ENCODE measurements around the gene MRPL43. TPM values are rescaled to one million over a fixed set of nuclear protein-coding genes. Genes with fewer than 3 reads are reported as not detected.

MRPL43 gene
- total RNA-seq, 2 experiments from 2014 or later: 53.8 to 56.2 TPM

DNA sequence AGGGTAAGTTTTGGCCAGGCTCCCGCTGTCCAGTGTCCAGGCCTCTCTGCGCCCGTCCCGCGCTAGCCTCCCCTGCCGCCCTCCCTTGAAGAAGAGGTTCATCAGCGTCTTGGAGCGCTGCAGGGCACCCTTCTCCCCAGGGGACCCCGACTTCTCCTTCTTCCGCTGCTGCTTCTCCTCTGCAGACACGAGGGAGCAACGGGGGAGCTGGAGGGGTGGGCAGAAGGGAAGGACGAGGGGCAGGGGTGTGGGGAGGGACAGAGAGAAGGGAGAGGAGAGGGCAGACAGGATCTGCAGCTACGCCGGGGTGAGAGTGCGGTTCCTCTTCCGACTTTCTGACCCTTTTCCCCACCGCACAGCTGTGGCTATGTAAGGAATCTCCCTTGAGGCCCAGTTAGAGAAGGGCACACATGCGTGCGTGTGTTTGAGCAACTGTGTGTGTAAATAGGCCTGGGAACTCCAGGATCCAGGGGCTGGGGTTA lies 30.9 kb upstream of the MRPL43 start:
- CTCF ChIA-PET (ENCODE audit: unreplicated experiment): interaction anchor here (0.9 to 1.0 kb wide), 2 partner anchors 11 to 20 kb away, joined by 3 read pairs; no protein-coding TSS in a partner anchor
- H2AFZ ChIP-seq (ENCODE audit: low read length): peak overlapping the region; percentile 51; the same call in 1 of the 2 replicates
- BruUV-seq (replicated peaks): no TSS peak
- H3K9me3 ChIP-seq (ENCODE audit: low read length): no peaks in the 10 kb centered on the region
- peak; percentile 31 for DNase-seq (ENCODE audit: low spot score)
- peaks cover 11% of the 10 kb centered on the region for H3K4me1 ChIP-seq (ENCODE audit: insufficient read depth, low read length, poor library complexity, severe bottlenecking)
- no peaks in the 10 kb centered on the region for H3K9me2 ChIP-seq (ENCODE audit: insufficient read depth, low read length)
- H3K4me2 ChIP-seq (ENCODE audit: low read length): peak overlapping the region; percentile 51
- H3K79me2 ChIP-seq (ENCODE audit: insufficient read depth, low read depth, low read length): no peaks in the 10 kb centered on the region
- intact Hi-C loops (cut with micrococcal nuclease; ENCODE audit: unreplicated experiment): no loop called here
- H3K4me3 ChIP-seq (ENCODE audit: low read depth, low read length, poor library complexity, severe bottlenecking): no peak overlapping the region
- H3K27ac ChIP-seq (ENCODE audit: low read depth, low read length, poor library complexity, severe bottlenecking): no peak overlapping the region
- H3K36me3 ChIP-seq (ENCODE audit: insufficient read depth, low read length): no peaks in the 10 kb centered on the region
- no peaks in the 10 kb centered on the region for H4K20me1 ChIP-seq (ENCODE audit: insufficient read depth, low read length)
- POLR2A ChIA-PET: interaction anchor here (0.7 kb wide), 1 partner anchor 17 kb away, joined by 3 read pairs; no protein-coding TSS in a partner anchor
- no peak for TF ChIP-seq EZH2phosphoT487 (IDR thresholded peaks at IDR 0.05; ENCODE audit: borderline replicate concordance, low read depth, low read length)

DNA sequence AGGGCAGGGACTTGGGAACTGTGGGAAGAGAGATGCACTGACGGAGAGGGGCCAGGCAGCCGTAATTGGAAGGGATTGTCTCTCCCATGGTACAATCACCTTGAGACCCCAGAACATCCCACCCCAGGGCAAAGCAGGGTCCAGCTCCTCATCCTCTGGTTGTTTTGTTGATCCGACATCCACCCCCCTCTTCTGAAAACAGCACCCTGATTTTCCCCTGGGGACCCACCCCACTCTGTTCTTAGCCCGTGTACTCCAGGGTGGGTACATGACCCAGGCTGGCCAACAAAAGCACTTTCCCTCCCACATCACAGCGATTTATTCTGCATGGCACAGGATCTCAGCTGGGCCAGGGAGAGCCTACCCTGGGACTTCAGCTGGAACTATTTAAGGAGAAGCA lies 29.5 kb upstream of the MRPL43 start:
- TF ChIP-seq, protein P1, sequence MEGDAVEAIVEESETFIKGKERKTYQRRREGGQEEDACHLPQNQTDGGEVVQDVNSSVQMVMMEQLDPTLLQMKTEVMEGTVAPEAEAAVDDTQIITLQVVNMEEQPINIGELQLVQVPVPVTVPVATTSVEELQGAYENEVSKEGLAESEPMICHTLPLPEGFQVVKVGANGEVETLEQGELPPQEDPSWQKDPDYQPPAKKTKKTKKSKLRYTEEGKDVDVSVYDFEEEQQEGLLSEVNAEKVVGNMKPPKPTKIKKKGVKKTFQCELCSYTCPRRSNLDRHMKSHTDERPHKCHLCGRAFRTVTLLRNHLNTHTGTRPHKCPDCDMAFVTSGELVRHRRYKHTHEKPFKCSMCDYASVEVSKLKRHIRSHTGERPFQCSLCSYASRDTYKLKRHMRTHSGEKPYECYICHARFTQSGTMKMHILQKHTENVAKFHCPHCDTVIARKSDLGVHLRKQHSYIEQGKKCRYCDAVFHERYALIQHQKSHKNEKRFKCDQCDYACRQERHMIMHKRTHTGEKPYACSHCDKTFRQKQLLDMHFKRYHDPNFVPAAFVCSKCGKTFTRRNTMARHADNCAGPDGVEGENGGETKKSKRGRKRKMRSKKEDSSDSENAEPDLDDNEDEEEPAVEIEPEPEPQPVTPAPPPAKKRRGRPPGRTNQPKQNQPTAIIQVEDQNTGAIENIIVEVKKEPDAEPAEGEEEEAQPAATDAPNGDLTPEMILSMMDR (conservative IDR thresholded peaks at IDR 0.05; ENCODE audit: low read length): no peak
- no peak for TF ChIP-seq EZH2phosphoT487 (IDR thresholded peaks at IDR 0.05; ENCODE audit: borderline replicate concordance, low read depth, low read length)
- Histone ChIP-seq H4K20me1 (ENCODE audit: insufficient read depth, low read length) (no peaks in the 10 kb centered on the region), H3K9me3 (ENCODE audit: low read length) (no peaks in the 10 kb centered on the region), H3K27ac (ENCODE audit: low read depth, low read length, poor library complexity, severe bottlenecking) (no peak overlapping the region), H3K9me2 (ENCODE audit: insufficient read depth, low read length) (no peaks in the 10 kb centered on the region), H3K4me3 (ENCODE audit: low read depth, low read length, poor library complexity, severe bottlenecking) (no peak overlapping the region), H2AFZ (ENCODE audit: low read length) (no peak overlapping the region), H3K36me3 (ENCODE audit: insufficient read depth, low read length) (no peaks in the 10 kb centered on the region), H3K79me2 (ENCODE audit: insufficient read depth, low read depth, low read length) (no peaks in the 10 kb centered on the region), H3K4me1 (ENCODE audit: insufficient read depth, low read length, poor library complexity, severe bottlenecking) (peaks cover 11% of the 10 kb centered on the region), H3K4me2 (ENCODE audit: low read length) (no peak overlapping the region)
- BruUV-seq (replicated peaks): no TSS peak
- POLR2A ChIA-PET: no interaction called here
- CTCF ChIA-PET (ENCODE audit: unreplicated experiment): no interaction called here
- DNase-seq (ENCODE audit: low spot score): no peak
- intact Hi-C loops (cut with micrococcal nuclease; ENCODE audit: unreplicated experiment): no loop called here

DNA sequence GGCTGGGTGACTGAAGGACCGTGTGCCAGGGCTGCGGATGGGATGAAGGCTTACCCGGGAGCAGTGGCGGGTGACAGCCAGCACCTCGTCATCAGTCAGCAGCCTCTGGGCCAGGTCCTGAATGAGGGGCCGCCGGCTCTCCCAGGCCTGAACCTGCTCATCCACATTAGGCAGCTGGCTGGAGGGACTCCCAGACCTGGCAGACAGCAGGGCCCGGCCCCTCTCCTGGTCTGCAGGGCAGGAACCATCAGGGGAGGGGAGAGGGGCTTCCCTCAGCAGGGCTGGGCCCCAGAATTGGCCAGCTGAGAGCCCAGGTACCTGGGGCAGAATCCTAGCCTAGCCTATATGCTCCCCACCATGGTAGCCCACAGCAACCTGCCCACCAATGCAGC lies 28.3 kb upstream of the MRPL43 start:
- H3K4me2 ChIP-seq (ENCODE audit: low read length): no peak overlapping the region
- POLR2A ChIA-PET: interaction anchor here (1.0 kb wide), 1 partner anchor 42 kb away, joined by 5 read pairs; no protein-coding TSS in a partner anchor
- H3K36me3 ChIP-seq (ENCODE audit: insufficient read depth, low read length): no peaks in the 10 kb centered on the region
- H3K9me3 ChIP-seq (ENCODE audit: low read length): no peaks in the 10 kb centered on the region
- H3K27ac ChIP-seq (ENCODE audit: low read depth, low read length, poor library complexity, severe bottlenecking): no peak overlapping the region
- no TSS peak for BruUV-seq (replicated peaks)
- no peak for DNase-seq (ENCODE audit: low spot score)
- H3K4me1 ChIP-seq (ENCODE audit: insufficient read depth, low read length, poor library complexity, severe bottlenecking): peaks cover 11% of the 10 kb centered on the region
- H3K4me3 ChIP-seq (ENCODE audit: low read depth, low read length, poor library complexity, severe bottlenecking): no peak overlapping the region
- no peak for TF ChIP-seq EZH2phosphoT487 (IDR thresholded peaks at IDR 0.05; ENCODE audit: borderline replicate concordance, low read depth, low read length)
- intact Hi-C loops (cut with micrococcal nuclease; ENCODE audit: unreplicated experiment): loop anchor here (2.0 kb wide), 1 partner anchor 47 kb away; the partner anchor contains the start of gene SEMA4G
- H3K9me2 ChIP-seq (ENCODE audit: insufficient read depth, low read length): no peaks in the 10 kb centered on the region
- no peaks in the 10 kb centered on the region for H4K20me1 ChIP-seq (ENCODE audit: insufficient read depth, low read length)
- CTCF ChIA-PET (ENCODE audit: unreplicated experiment): interaction anchor here (0.6 to 1.0 kb wide), 2 partner anchors 19 to 60 kb away, joined by 3 read pairs; no protein-coding TSS in a partner anchor
- H3K79me2 ChIP-seq (ENCODE audit: insufficient read depth, low read depth, low read length): no peaks in the 10 kb centered on the region
- no peak overlapping the region for H2AFZ ChIP-seq (ENCODE audit: low read length)

Data from OCI-LY7 (cell line).